ENCODE measurements around the gene PHF12.
"Not testable (repeated sequence)": the region's sequence is repeated elsewhere in the genome, so short reads cannot be mapped to it uniquely, and the experiment has no call there.

PHF12 gene

DNA sequence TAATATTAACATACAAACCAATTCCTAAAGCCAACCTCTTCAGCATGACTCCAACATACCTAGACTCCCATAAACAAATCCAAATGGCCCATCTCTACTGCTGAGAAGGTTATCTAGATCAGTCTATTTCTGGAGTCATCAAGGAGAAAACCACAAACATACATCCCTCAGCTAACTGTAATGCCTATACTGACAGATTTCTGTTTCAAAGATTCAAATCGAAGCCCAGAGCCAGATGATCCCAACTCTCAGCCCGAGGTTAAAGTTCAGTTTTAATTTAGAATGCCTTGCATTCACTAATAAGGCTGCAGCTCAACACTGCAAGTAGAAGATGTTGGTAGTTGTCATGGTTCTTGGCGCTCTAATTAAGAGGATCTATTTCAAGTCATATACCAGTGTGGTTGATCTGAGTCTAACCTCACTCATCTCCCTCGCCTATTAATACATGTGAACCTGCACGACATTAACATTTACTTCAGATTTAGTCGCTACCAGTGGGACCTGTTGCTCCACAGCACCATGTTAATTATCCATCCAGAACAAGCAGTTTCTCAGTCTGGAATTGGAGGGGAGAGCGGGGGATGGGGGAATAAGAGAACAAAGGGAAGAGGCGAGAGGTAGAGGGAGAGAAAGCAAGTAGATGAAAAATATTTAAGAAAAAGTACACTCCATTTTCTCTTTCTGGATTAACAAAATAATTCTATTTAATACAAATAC, 15.4 kb downstream of the PHF12 start:
- H3K79me2 ChIP-seq (ENCODE audit: insufficient read depth, low read length): peaks cover 100% of the 10 kb centered on the region
- H3K27me3 ChIP-seq (ENCODE audit: insufficient read depth, low read length, poor library complexity): no peaks in the 10 kb centered on the region
- H4K20me1 ChIP-seq (ENCODE audit: insufficient read depth, low read length): peaks cover 80% of the 10 kb centered on the region
- H3K27ac ChIP-seq (ENCODE audit: low read length): no peak overlapping the region
- H3K36me3 ChIP-seq (ENCODE audit: insufficient read depth, low read length): peaks cover 48% of the 10 kb centered on the region
- H3K9ac ChIP-seq (ENCODE audit: low read depth, low read length): no peak overlapping the region
- DNase-seq (no peak), ATAC-seq (ENCODE audit: insufficient read depth, low read depth) (no peak)
- H3K4me3 ChIP-seq (ENCODE audit: low read depth in 1 of 2, low read length in 2 of 2): no peak overlapping the region
- H3K9me3 ChIP-seq (ENCODE audit: insufficient read depth, low read length, severe bottlenecking): no peaks in the 10 kb centered on the region
- H3K4me1 ChIP-seq (ENCODE audit: insufficient read depth, low read length): no peaks in the 10 kb centered on the region
- H2AFZ ChIP-seq (ENCODE audit: low read depth, low read length): no peak overlapping the region
- no peak for TF ChIP-seq EZH2 (IDR thresholded peaks at IDR 0.05; ENCODE audit: borderline replicate concordance, low read depth, low read length, severe bottlenecking)
- TF ChIP-seq, protein P1, sequence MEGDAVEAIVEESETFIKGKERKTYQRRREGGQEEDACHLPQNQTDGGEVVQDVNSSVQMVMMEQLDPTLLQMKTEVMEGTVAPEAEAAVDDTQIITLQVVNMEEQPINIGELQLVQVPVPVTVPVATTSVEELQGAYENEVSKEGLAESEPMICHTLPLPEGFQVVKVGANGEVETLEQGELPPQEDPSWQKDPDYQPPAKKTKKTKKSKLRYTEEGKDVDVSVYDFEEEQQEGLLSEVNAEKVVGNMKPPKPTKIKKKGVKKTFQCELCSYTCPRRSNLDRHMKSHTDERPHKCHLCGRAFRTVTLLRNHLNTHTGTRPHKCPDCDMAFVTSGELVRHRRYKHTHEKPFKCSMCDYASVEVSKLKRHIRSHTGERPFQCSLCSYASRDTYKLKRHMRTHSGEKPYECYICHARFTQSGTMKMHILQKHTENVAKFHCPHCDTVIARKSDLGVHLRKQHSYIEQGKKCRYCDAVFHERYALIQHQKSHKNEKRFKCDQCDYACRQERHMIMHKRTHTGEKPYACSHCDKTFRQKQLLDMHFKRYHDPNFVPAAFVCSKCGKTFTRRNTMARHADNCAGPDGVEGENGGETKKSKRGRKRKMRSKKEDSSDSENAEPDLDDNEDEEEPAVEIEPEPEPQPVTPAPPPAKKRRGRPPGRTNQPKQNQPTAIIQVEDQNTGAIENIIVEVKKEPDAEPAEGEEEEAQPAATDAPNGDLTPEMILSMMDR (IDR thresholded peaks at IDR 0.05; ENCODE audit: borderline replicate concordance, extremely low read depth, low read length, poor library complexity, severe bottlenecking): no peak
- H3K4me2 ChIP-seq (ENCODE audit: insufficient read depth, low read length): no peak overlapping the region

DNA sequence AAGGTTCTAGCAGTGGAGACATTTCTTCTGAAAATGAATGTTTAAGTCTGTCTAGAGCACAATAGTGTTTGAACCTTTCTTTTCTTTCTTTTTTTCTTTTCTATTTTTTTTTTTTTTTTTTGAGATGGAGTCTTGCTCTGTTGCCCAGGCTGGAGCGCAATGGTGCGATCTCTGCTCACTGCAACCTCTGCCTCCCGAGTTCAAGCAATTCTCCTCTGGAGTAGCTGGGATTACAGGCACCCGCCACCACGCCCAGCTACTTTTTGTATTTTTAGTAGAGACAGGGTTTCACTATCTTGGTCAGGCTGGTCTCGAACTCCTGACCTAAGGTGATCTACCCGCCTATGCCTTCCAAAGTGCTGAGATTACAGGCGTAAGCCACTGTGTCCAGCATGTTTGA, 16.8 kb downstream of the PHF12 start:
- not testable (repeated sequence) for H3K4me1 ChIP-seq (ENCODE audit: insufficient read depth, low read length); H3K4me3 ChIP-seq (ENCODE audit: low read depth in 1 of 2, low read length in 2 of 2); ATAC-seq (ENCODE audit: insufficient read depth, low read depth); H3K9me3 ChIP-seq (ENCODE audit: insufficient read depth, low read length, severe bottlenecking); H3K27me3 ChIP-seq (ENCODE audit: insufficient read depth, low read length, poor library complexity); H2AFZ ChIP-seq (ENCODE audit: low read depth, low read length); H3K27ac ChIP-seq (ENCODE audit: low read length); H3K9ac ChIP-seq (ENCODE audit: low read depth, low read length); H3K4me2 ChIP-seq (ENCODE audit: insufficient read depth, low read length); DNase-seq
- H3K36me3 ChIP-seq (ENCODE audit: insufficient read depth, low read length): peaks cover 41% of the 10 kb centered on the region
- H3K79me2 ChIP-seq (ENCODE audit: insufficient read depth, low read length): peaks cover 100% of the 10 kb centered on the region
- H4K20me1 ChIP-seq (ENCODE audit: insufficient read depth, low read length): peaks cover 81% of the 10 kb centered on the region

DNA sequence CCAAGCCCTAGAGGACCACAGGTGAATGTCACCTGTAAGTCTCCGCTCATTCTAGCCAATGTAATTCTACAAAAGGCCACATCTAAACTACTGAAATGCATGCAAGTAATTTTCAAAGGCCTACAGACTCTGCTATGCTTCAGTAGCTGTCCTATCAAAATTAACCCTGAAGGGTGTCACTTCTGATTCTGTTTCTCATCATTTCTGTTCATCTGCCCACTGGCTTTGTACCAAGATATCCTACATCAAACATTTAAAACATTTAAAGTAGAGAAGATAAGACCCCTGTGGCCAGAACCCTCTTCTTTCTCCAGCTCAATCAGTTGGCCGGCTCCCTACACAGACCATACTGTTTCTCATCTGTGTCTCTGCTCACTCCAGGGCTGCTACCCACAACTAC, 21.5 kb downstream of the PHF12 start:
- no peak for TF ChIP-seq EZH2 (IDR thresholded peaks at IDR 0.05; ENCODE audit: borderline replicate concordance, low read depth, low read length, severe bottlenecking)
- TF ChIP-seq, protein P1 (IDR thresholded peaks at IDR 0.05; ENCODE audit: borderline replicate concordance, extremely low read depth, low read length, poor library complexity, severe bottlenecking): no peak
- ATAC-seq (ENCODE audit: insufficient read depth, low read depth): no peak
- no peak overlapping the region for H3K27ac ChIP-seq (ENCODE audit: low read length)
- no peaks in the 10 kb centered on the region for H3K27me3 ChIP-seq (ENCODE audit: insufficient read depth, low read length, poor library complexity)
- H3K4me1 ChIP-seq (ENCODE audit: insufficient read depth, low read length): peaks cover 27% of the 10 kb centered on the region
- H4K20me1 ChIP-seq (ENCODE audit: insufficient read depth, low read length): peaks cover 79% of the 10 kb centered on the region
- no peaks in the 10 kb centered on the region for H3K9me3 ChIP-seq (ENCODE audit: insufficient read depth, low read length, severe bottlenecking)
- no peak overlapping the region for H2AFZ ChIP-seq (ENCODE audit: low read depth, low read length)
- H3K36me3 ChIP-seq (ENCODE audit: insufficient read depth, low read length): peaks cover 42% of the 10 kb centered on the region
- DNase-seq: no peak
- peaks cover 99% of the 10 kb centered on the region for H3K79me2 ChIP-seq (ENCODE audit: insufficient read depth, low read length)
- no peak overlapping the region for H3K4me2 ChIP-seq (ENCODE audit: insufficient read depth, low read length)
- no peak overlapping the region for H3K9ac ChIP-seq (ENCODE audit: low read depth, low read length)
- H3K4me3 ChIP-seq (ENCODE audit: low read depth in 1 of 2, low read length in 2 of 2): no peak overlapping the region

DNA sequence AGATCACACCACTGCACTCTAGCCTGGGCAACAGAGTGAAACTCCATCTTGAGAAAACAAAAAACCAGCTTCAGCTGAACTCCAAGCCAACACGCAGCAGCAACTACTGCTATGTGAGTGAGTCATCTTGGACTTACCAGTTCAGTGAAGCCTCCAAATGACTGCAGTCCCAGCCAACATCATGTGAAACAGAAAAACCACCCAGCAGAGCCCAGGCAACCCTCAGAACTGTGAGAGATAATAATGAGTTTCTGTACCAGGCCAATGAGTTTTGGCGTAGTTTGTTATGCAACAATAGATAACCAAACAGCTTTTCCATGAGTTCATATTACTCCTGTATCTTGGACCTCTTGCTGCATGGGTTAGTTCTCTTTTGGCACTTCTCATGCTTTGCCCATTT, 23.3 kb downstream of the PHF12 start:
- H3K27me3 ChIP-seq (ENCODE audit: insufficient read depth, low read length, poor library complexity): no peaks in the 10 kb centered on the region
- 0 out of 3 replicates have a peak, but pooled peaks have one; percentile 13 for ATAC-seq (ENCODE audit: insufficient read depth, low read depth)
- peaks cover 27% of the 10 kb centered on the region for H3K4me1 ChIP-seq (ENCODE audit: insufficient read depth, low read length)
- H3K79me2 ChIP-seq (ENCODE audit: insufficient read depth, low read length): peaks cover 92% of the 10 kb centered on the region
- H3K4me3 ChIP-seq (ENCODE audit: low read depth in 1 of 2, low read length in 2 of 2): no peak overlapping the region
- H3K36me3 ChIP-seq (ENCODE audit: insufficient read depth, low read length): peaks cover 56% of the 10 kb centered on the region
- TF ChIP-seq, protein P1 (IDR thresholded peaks at IDR 0.05; ENCODE audit: borderline replicate concordance, extremely low read depth, low read length, poor library complexity, severe bottlenecking): no peak
- no peak for TF ChIP-seq EZH2 (IDR thresholded peaks at IDR 0.05; ENCODE audit: borderline replicate concordance, low read depth, low read length, severe bottlenecking)
- H4K20me1 ChIP-seq (ENCODE audit: insufficient read depth, low read length): peaks cover 77% of the 10 kb centered on the region
- no peak for DNase-seq
- H3K27ac ChIP-seq (ENCODE audit: low read length): no peak overlapping the region
- H2AFZ ChIP-seq (ENCODE audit: low read depth, low read length): no peak overlapping the region
- H3K9ac ChIP-seq (ENCODE audit: low read depth, low read length): no peak overlapping the region
- no peak overlapping the region for H3K4me2 ChIP-seq (ENCODE audit: insufficient read depth, low read length)
- H3K9me3 ChIP-seq (ENCODE audit: insufficient read depth, low read length, severe bottlenecking): no peaks in the 10 kb centered on the region

Measured in DND-41 (cell line).